Posterior cingulate gyrus (tissue), 11 donors: ENCODE results near the gene NIPAL4.
A peak's percentile ranks its signal among the peaks of the same experiment; 100 is the strongest.

ENCODE experiments used
- DNase-seq, 10 donors: peaks; one replicate each; pipeline versions ENCODE4 v3.0.0 to v3.0.0-alpha.2; 2020 to 2021; ENCODE audit warnings: mixed read lengths in 3 of 10
- intact Hi-C: fragments of 100-400 bp; cut with DNase I; formaldehyde crosslinking; loops from one replicate; pipeline ENCODE4 v1.15.1; 2023

NIPAL4 gene

DNA sequence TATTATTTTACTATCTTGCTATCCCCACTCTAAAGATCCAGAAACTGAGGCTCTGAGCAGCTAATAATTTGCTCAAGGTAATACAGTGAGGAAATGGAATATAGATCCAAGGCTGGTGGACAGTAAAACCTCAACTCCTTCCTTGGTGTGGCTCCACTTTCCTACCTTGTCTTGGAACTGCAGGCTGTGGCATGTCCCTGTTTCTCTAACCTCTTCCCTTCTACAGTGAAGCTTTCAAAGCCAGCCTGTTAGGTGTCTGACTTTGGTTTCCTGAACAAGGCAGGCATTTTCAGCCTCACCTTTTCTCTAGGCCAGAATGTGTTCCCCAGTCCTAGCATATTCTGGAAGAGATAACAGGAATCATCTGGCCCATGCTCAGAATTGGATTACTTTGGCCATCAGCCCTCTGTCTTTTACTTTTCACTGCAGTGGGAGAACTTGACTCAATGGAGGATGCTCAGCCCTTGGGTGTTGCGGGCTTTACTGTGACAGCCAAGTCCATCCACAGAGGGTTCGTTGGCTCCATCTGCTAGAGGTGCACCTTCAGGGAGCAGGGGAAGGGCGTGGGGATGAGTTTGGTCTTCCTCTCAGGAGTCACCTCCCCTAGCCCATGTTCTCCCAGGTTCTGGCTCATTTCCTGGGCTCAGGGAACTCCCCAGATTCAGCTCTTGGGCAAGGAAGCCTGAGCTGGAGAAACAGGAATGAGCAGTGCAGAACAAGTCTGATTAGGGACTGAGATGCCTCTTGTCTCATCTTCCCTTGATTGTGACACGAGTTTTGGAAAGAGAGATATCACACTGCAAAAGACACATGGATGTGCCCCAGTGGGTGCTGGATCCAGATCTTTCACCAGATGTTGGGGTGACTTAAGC lies 1.1 kb downstream of the NIPAL4 start:
- intact Hi-C loops = no loop called here
- DNase-seq = no peak

DNA sequence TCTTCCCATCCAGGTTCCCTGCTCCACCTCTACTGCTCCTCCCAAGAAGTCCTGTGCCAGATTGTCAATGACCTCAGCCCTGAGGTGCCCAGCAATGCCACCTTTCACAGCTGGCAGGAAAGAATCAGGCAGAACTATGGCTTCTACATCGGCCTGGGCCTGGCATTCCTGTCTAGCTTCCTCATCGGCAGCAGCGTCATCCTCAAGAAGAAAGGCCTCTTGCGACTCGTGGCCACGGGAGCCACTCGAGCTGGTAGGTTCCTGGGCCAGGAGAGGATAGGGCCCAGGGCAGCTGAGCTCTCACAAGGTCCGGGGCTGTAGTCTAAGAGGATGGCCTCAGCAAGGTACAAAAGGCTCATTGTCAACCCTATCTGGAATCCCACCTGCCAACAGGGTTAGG lies 3.1 kb downstream of the NIPAL4 start:
- no peak for DNase-seq
- intact Hi-C loops = no loop called here

DNA sequence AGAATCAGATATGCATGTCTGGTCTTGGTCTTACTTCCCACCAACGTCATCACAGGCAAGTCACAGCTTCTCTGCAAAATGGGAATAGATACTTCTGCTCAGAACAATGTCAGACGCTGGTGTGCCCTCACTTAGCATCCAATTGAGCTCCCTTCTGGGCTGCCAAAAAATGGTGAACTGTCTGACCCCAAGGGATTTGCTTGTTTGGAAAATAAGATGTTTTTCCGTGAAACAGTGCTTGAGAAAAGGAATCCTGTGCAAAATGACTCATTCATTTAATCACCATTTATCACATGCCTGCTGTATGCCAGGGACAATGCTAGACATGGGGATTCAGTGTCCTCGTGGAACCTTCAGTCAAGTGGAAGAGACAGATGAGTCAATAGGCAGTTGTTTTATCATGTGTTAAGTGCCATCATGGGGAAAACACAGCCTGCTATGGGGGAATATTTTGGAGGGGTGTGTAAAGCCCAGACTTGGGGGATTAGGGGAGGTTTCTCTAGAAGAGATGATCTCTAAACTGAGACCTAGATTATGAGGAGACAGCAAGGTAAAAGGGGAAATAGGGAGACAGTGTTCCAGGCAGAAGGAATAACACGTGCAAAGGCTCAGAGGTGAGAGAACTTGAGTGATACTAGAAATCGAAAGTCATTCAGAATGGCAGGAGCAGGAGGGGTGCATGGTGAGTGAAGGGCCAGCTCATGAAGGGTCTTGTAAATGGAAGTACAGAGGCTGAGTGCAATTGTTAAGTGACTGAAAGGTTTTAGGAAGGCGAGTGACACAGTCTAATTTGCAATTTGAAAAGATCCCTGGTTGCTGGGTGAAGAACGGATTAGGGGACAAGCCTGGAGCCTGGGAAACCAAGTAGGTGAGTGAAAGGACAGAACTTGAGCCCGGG lies 3.9 kb downstream of the NIPAL4 start:
- DNase-seq = no peak

DNA sequence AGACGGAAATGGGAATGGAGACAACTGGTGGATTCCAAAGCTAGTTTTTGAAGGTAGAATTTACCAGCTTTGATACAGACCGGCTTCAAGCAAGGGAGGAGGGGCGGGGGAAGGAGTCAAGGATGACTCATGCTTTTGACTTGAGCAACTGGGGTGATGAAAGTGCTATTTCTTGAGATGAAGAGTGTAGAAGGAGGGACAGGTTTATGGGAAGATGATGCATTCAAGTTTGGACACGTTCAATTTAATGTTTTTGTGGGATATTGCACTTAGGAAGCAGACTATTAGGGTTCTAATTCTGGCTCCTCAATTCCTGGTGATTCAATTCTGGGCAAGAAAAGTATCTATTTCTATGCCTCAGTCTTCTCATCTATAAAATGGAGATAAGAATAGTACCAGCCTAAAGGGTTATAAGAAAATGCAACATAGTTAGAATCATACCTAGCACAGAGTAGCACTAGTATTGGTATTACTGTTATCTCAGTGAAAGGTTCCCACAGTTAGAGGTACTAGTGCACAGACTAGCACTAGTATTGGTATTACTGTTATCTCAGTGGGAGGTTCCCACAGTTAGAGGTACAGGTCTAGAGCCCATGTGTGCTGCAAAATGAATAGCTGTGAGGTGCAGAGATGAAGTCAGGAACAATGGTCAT lies 4.6 kb downstream of the NIPAL4 start:
- DNase-seq = no peak
- intact Hi-C loops = no loop called here

More for the DNA sequence above, 3.9 kb downstream of the NIPAL4 start:
- intact Hi-C loops = no loop called here

DNA sequence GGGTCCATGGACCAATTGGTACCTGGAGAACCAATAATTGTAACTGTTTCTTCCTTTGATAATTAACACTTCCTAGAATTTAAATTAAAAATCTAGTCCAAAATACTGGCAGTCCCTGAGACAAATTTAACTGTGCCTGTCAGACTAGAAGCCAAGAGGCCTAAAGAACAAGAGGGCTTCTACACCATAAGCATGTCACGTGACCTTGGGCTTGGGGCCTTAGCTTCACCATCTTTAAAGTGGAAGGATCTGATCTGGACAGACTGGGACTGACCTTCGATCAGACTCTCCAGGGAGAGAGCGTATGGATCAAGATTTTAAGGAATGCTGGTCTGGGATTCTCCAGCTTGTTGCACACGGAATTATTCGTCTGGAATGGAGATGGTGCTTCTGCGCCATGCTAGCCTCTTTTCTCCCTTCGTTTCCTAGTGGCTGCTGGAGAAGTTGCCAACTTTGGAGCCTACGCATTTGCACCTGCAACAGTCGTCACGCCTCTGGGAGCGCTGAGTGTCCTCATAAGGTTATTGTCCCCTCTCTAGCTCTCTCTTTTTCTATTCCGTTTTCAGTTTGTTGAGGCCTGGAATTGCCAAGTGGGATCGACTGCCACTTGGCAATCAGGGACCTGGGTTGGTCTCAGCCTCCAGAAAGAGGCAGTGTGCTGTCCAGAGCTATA lies 8.4 kb downstream of the NIPAL4 start:
- no peak for DNase-seq
- intact Hi-C loops = no loop called here

DNA sequence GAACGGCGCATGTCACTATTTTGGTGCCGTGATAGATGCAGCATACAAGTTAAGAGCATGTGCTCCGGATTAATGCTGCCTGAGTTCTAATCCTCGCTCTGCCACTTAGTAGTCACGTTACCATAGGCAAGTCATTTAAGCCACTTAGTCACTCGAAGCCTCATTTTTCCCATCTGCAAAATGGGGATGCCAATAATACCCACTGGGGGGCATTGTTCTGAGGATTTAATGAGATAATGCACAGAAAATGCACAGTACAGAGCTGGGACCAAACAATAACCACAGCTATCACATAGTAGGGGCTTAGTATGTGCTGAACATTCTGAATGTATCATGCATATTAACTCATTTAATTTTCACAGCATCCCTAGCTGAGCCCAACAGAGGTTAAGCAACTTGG lies 9.1 kb downstream of the NIPAL4 start:
- no peak for DNase-seq
- intact Hi-C loops = no loop called here

DNA sequence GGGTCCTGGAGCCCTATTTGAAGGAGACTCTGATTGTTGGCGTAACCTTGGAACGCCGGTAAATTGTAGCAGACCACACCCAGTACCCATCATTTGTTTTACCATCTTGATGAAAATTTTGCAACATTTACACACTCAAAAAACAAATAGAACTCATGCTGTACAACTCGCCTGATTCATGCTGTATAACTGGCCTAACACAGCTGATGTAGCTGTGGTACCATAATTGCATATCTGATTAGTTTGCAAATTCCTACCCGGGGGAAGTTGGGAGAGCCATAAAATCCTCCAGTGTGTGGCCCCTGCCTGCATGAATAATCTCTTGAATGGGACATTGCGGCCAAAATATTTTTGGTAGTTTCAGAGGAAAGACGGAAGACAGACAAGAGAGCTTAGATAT lies 9.7 kb downstream of the NIPAL4 start:
- intact Hi-C loops = no loop called here
- no peak for DNase-seq

DNA sequence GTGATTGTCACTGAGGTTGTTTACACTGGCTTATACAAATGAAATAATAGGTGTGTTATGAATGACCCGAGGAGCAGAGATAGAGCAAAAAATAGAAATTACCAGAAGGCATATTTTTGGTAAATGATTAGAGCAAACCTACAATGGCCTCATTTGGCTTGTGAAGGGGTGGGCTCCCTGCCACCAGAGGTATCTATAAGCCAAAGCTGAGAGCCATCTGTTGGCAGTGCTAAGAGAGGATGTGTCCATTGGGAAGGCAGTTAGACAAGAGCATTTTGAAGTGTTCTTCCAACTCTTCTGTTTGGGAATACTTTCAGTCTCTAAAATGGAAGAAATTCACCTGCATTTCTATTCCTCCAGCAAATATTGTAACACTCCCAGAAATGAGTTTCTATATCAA lies 10.6 kb downstream of the NIPAL4 start:
- intact Hi-C loops = no loop called here
- no peak for DNase-seq

DNA sequence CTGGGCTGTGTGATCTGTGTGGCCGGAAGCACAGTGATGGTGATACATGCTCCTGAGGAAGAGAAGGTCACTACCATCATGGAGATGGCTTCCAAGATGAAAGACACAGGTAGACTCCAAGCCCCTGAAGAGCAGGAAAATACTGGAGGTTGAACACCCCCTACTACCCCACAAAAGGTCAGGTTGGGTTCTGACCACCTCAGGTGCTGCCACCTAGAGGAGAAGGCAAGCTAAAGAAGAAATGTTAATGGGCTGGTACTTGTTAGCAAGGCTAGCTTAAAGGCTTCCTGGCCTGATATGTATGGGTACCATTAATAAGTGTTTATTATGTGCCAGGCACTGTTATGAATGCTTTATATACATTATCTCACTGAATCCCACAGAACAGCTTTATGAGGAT lies 11.7 kb downstream of the NIPAL4 start:
- no peak for DNase-seq
- intact Hi-C loops = no loop called here

DNA sequence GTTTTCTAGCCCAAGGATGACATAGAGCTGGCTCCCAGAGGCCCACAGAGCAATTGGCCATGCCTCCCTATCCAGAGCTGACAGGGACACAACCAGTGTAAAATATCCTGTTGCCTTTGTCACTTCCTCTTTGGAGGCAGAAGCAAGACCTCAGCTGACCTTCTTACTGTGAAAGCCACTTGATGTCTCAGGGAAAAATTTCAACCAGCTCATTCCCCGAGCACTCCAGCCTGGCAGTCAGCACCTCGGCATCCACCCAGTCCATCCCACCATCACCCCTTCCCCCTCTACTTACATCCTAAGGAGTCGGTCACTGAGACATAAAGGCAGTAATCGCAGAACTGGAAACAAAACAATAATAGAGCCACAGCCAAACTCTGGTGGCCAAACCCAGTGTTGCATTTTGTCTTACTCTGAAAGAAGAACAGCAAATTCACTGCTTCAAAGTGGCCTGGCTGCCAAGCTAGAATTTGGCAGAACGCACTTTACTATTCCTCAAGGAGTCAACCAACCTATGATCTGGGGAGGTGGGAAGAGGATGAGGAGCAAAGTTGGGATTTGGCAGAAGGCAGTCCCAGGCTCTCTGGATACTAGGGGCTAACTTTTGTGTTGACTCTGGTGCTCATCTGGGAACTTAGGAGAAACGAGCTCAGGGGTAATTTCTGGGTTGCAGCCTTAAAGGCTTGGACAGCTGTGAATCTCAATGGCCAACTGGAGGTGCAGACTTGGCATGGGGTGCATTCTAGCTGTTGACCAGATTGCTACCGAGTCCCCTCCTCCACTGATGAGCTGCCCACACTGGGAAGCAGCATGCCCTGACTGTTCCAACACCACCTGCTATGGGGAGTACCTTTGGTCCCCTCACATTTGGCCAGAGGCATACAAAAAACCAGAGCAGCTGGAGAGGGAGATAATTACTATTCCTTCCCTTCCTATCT lies 13.6 kb downstream of the NIPAL4 start:
- intact Hi-C loops = no loop called here
- no peak for DNase-seq

DNA sequence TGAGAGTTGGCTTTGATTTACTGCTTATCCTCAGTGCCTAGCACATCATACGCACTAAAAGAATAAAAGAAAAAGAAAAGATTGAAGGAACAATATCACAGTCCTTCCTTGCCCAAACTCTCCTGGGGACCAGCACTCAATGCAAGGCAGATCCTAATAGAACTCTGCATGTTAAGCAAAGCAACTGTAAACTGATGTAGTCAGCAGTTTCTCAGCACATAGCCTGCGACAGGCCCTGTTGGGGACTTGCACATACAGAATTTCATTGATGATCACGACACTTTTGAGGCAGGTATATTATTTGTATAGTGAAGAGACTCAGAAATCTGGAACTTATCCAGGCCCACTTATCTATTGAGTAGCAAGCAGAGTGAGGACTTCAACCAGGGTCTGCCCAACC lies 15.4 kb downstream of the NIPAL4 start:
- intact Hi-C loops = loop anchor here (5.0 kb wide), 2 partner anchors 148 to 242 kb away; no protein-coding TSS in a partner anchor
- no peak for DNase-seq

DNA sequence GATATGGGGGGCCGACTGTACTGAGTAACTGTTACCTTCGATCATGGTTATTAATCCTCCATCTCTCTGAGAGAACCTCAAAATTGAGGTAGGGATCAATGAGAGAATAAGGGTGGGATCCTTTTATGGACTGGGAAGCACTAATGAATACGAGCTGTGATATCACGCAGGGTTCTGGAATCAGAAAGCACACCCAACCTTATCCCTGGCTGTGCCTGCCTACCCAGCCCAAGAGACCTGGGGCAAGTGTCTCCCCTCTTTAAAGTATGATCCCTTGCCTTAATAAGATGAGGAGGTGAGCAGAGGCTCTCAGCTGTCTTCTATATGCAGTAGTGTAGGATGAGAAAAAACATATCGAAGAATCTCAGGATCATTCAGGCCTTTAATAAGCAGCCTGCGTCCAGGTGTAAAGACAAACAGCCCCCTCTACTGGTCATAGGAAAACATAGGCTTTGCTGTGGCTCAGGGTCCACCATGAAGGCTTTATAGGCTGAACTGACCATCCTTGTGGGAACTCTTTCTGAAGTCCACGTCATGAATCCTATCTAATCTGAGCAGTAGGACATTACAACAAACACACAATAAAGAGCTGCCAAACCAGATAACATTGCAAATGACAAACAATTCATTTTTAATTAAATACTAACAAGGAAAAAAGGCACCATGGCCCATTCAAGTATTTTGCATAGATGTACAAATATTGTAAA lies 16.8 kb downstream of the NIPAL4 start:
- peak in 3 of 10 donors; percentile 37 to 57 (median 45) for DNase-seq
- intact Hi-C loops = loop anchor here (1.0 to 5.0 kb wide), 4 partner anchors 46 to 240 kb away; no protein-coding TSS in a partner anchor

DNA sequence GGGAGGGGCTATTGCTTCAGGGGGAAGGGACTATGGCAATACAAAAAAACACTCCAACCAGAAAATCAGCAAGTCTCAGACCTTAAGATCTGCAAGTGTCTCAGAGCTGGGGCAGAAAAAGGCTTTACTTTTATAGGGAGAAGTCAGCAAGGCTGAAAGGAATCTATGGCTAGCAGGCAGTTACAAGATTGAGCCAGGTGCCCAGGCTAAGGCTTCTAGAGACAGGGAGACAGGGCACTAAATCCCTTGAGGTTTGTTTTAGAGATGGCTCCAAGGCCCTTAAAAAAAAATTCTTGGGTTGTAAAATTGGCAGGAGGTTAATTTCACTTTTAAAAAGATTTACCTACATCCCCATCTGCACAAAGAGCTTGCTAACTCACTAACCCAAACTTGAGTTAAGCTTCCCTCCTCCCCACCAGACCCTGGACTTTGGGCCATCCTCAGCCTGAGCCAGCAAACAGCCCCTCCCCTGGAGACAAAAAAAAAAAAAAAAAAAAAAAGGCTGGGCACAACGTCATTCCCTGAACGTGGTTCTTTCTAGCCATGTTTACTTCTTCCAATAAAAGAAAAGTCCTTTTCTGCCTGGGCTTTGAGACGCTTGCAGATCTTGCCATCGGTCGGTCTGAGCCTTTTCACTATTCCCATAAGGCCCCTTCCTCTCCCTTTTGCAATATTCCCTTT lies 17.9 kb downstream of the NIPAL4 start:
- DNase-seq = no peak
- intact Hi-C loops = loop anchor here (1.0 to 5.0 kb wide), 4 partner anchors 47 to 239 kb away; no protein-coding TSS in a partner anchor

DNA sequence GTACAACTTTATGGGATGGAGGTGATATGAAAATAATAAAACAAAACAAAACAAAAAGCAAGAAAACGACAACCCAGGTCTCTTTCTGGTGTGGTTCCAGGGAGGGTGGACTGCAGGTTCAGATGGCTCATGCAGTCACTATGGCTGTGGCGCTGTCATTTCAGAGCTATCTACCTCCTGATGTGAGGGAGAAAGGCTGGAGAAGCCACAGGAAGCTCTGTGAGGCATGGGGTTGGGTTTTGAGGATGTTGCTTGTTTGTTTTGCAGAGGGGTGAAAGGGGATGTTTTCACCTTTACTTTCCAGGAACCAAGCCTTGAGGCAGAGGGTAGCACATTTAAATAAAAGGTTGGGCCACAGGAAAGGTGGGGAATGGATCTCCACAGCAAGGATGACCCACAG lies 18.7 kb downstream of the NIPAL4 start:
- DNase-seq = no peak
- intact Hi-C loops = loop anchor here (5.0 kb wide), 2 partner anchors 151 to 239 kb away; no protein-coding TSS in a partner anchor

DNA sequence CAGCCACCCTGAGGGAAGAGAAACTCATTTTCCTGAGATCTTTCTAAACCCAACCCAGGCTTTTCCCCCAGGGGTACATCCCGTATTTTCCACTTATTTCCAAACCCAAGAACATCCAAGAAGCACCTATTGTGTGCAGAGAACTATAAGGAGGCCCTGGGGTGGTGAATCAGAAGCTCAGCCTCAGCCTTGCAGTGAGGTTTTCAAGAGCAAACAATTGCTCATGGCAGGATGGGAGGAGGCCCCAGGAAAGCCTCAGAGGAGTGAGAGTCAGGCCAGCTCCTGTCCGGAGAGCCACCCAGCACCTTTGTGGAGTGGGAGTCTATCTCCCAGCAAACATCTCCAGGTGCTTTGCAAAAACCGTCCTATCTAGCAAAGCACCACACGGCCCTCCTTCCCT lies 19.2 kb downstream of the NIPAL4 start:
- intact Hi-C loops = loop anchor here (5.0 kb wide), 2 partner anchors 152 to 238 kb away; no protein-coding TSS in a partner anchor
- DNase-seq = no peak

DNA sequence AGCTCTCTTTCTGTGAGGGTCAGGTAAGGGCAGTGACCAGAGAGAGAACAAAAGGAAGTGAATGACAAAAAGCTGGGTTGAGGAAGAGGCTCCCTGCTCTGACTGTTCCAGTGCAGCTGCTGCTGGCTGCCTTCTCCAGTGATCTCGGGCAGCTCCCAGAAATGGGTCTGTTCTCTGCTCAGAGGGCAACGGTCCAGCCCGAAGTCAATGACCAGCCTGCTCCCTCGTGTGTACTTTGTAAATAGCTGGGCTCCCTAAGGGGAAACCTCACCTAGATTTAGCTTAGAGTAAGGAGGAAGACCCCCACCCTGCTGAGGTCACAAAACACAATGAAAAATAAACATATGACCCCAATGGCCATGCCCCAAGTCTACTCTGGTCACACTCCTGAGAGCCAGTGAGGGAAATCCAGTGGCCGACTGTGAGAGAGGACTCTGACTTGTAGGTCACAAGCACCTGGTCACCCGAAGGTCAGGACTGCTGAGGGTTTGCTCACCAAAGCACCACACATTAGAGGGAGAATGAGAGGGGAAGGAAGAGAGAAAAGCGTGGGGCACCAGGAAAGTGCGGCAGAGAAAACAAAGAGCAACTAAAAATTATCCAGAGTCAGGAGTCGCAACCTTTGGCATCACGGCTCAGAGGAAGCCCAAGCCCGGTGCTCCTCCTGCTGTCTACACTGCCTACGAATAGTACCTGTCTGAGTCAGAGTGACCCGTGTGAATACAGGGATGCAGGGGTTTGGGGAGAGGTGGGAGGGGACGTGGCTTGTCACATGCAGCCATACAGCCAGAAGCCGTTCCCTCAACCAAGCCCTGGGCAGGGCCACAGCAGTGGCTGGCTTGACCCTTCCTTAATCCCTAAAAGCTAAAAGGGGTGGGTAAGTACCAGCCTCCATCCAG lies 19.8 kb downstream of the NIPAL4 start:
- DNase-seq = no peak
- intact Hi-C loops = loop anchor here (5.0 kb wide), 2 partner anchors 153 to 237 kb away; no protein-coding TSS in a partner anchor

DNA sequence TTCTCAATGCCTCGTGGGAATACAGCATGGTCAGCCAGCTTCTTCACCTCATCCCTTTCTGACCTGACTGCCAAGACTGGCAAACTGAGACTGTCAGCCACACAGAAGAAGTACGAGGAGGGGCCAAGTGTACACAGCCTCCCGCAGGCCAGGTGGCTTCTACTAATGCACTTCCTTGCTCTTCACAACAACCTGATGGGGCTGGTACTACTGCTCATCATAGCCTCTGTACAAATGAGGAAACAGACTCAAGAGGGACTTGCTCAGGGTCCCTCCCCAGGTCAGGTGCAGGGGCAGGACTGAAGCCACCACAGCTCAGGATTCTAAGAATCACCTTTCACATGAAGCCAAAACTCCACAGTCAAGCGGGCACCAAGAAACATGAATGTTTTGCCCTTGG lies 21.3 kb downstream of the NIPAL4 start:
- DNase-seq = no peak
- intact Hi-C loops = no loop called here
